ENCODE data around the gene ARHGDIB.

- no peak for TF ChIP-seq EP300 (IDR thresholded peaks at IDR 0.05; ENCODE audit: borderline replicate concordance)
- TF ChIP-seq TAF1 (IDR thresholded peaks at IDR 0.05; ENCODE audit: low read depth) = no peak
- no peak for TF ChIP-seq RAD21 (IDR thresholded peaks at IDR 0.05; ENCODE audit: low read depth)
- no peak for TF ChIP-seq CREB1 (IDR thresholded peaks at IDR 0.05; ENCODE audit: low read depth)
- TF ChIP-seq REST (IDR thresholded peaks at IDR 0.05; ENCODE audit: low read depth) = no peak
- TF ChIP-seq, protein P1, sequence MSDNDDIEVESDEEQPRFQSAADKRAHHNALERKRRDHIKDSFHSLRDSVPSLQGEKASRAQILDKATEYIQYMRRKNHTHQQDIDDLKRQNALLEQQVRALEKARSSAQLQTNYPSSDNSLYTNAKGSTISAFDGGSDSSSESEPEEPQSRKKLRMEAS (IDR thresholded peaks at IDR 0.05) = no peak
- TF ChIP-seq TEAD4 (IDR thresholded peaks at IDR 0.05) = no peak
- no peak for TF ChIP-seq EGR1 (IDR thresholded peaks at IDR 0.05)
- TF ChIP-seq YY1 (IDR thresholded peaks at IDR 0.05; ENCODE audit: low read depth) = no peak
- TF ChIP-seq TCF12 (IDR thresholded peaks at IDR 0.05; ENCODE audit: low read depth) = no peak
- no peak for TF ChIP-seq FOXM1 (IDR thresholded peaks at IDR 0.05; ENCODE audit: borderline replicate concordance, low read depth)
- TF ChIP-seq NFIC (IDR thresholded peaks at IDR 0.05) = no peak
- no peak for TF ChIP-seq CEBPB (IDR thresholded peaks at IDR 0.05)
- no peak for TF ChIP-seq ZBTB7A (IDR thresholded peaks at IDR 0.05; ENCODE audit: low read depth)
Measured at GRCh38 chr12:14959463-14959862, 1.9 kb downstream of the ARHGDIB start.

Measured in Ishikawa (cell line).